K562 (cell line): ENCODE measurements around the gene MAPKAPK3. TPM values are rescaled to one million over a fixed set of nuclear protein-coding genes. Genes with fewer than 3 reads are reported as not detected.

Source experiments
- ATAC-seq: fragments of 200-7000 bp; cut with Tn5 transposase; 3 replicates; pipeline ENCODE4 v1.9.1; 2020; ENCODE audit warnings: moderate library complexity
- BruUV-seq: library from RNA; stranded (reverse); fragments of 400-500 nt; replicated peaks from 2 replicates; lab custom pipeline; 2021; lab: Mats Ljungman, UMichigan
- CTCF ChIA-PET: fragments of 300-600 bp; formaldehyde crosslinking; extraction: SDS; loops from one replicate; lab custom pipeline; 2021; ENCODE audit warnings: low intra/inter-chr PET ratio; lab: Yijun Ruan, JAX
- POLR2A ChIA-PET: fragments of 300-600, 350-650 bp; sonication (Branson Sonifier 250); formaldehyde crosslinking; extraction: SDS; loops from one replicate; lab custom pipeline; 2021; ENCODE audit warnings: antibody characterized with exemption, inconsistent platforms; lab: Yijun Ruan, JAX
- DNase-seq, 4 experiments: peaks; one replicate each; pipeline versions ENCODE4 v3.0.0 to v3.0.0-alpha.2; 2011 to 2018; ENCODE audit warnings: low spot score in 3 of 4, mixed read lengths in 3 of 4; ENCODE audit errors: extremely low read depth in 1 of 4
- FAIRE-seq: peaks from 2 replicates; lab custom pipeline; 2011; peaks lifted over from hg19 to GRCh38; lab: Jason Lieb, UNC
- H2AFZ ChIP-seq: 2 replicates; pipeline ENCODE4 v1.6.0; 2011; ENCODE audit warnings: low read depth, low read length, control low read depth, inconsistent platforms
- H3K27ac ChIP-seq: fragments of 200-600 bp; 3 replicates; pipeline ENCODE4 v1.8.0; 2011; ENCODE audit warnings: low read depth, mild to moderate bottlenecking, control low read depth, inconsistent platforms, low read length, moderate library complexity, mixed read lengths; ENCODE audit errors: extremely low read depth
- H3K27me3 ChIP-seq, 2 experiments: fragments of 300-600 bp in 1 of 2; 2 replicates in 1 of 2; 3 replicates in 1 of 2; pipeline versions ENCODE4 v1.6.0 to v1.8.0; 2011; ENCODE audit warnings: inconsistent platforms in 2 of 2, low read length in 2 of 2, mild to moderate bottlenecking in 1 of 2, mixed read lengths in 1 of 2, moderate library complexity in 1 of 2; ENCODE audit not compliant: control insufficient read depth in 2 of 2, insufficient read depth in 2 of 2
- H3K36me3 ChIP-seq: fragments of 300-600 bp; 3 replicates; pipeline ENCODE4 v1.8.0; 2011; ENCODE audit warnings: mild to moderate bottlenecking, low read length, inconsistent platforms; ENCODE audit not compliant: control insufficient read depth, insufficient read depth
- H3K4me1 ChIP-seq, 2 experiments: fragments of 200-600 bp in 1 of 2; replicated peaks in 1 of 2; 2 replicates in 1 of 2; 3 replicates in 1 of 2; pipeline versions ENCODE4 v1.5.1 to v1.8.0; 2011; ENCODE audit warnings: inconsistent platforms in 2 of 2, low read length in 2 of 2, mild to moderate bottlenecking in 1 of 2, mixed read lengths in 1 of 2, moderate library complexity in 1 of 2; ENCODE audit not compliant: control insufficient read depth in 2 of 2, insufficient read depth in 2 of 2
- H3K4me2 ChIP-seq: 2 replicates; pipeline ENCODE4 v1.6.1; 2011; ENCODE audit warnings: low read length, control low read depth, inconsistent platforms, mixed read lengths; ENCODE audit not compliant: insufficient read depth
- H3K4me3 ChIP-seq: fragments of 200-600 bp; sonication (generic), shearing (Covaris generic); 2 replicates; pipeline ENCODE4 v1.5.1; 2016; ENCODE audit warnings: control low read depth, inconsistent platforms
- H3K79me2 ChIP-seq: fragments of 200-600 bp; 3 replicates; pipeline ENCODE4 v1.8.0; 2011; ENCODE audit warnings: low read length, inconsistent platforms; ENCODE audit not compliant: control insufficient read depth, insufficient read depth
- H3K9ac ChIP-seq, 2 experiments: 2 replicates each; pipeline versions ENCODE4 v1.6.0 to v1.6.1; 2011; ENCODE audit warnings: low read depth in 2 of 2, low read length in 2 of 2, control low read depth in 1 of 2, inconsistent platforms in 1 of 2, mild to moderate bottlenecking in 1 of 2, mixed read lengths in 1 of 2; ENCODE audit not compliant: insufficient read depth in 1 of 2
- H3K9me1 ChIP-seq: one replicate; pipeline ENCODE4 v1.6.0; 2011; ENCODE audit warnings: inconsistent platforms, mild to moderate bottlenecking, low read length, moderate library complexity; ENCODE audit not compliant: control insufficient read depth, insufficient read depth
- H3K9me3 ChIP-seq: replicated peaks from 2 replicates; pipeline ENCODE4 v1.5.1; 2011; ENCODE audit warnings: low read depth, low read length, inconsistent platforms; ENCODE audit not compliant: control insufficient read depth, insufficient read depth
- H4K20me1 ChIP-seq: replicated peaks from 2 replicates; pipeline ENCODE4 v1.6.1; 2011; ENCODE audit warnings: low read length, inconsistent platforms, mixed read lengths; ENCODE audit not compliant: control insufficient read depth, insufficient read depth
- CSDE1 ChIP-seq, 2 experiments: fragments of 450-650 bp; IDR thresholded peaks; 2 replicates each; pipeline ENCODE4 v1.6.1; 2016; ENCODE audit warnings: mild to moderate bottlenecking in 1 of 2
- JUN ChIP-seq, 2 experiments: sonication (generic) in 1 of 2; formaldehyde crosslinking in 1 of 2; IDR thresholded peaks; 2 replicates each; pipeline versions ENCODE4 v1.6.1 to v1.8.0; 2012 to 2022; ENCODE audit warnings: borderline replicate concordance in 2 of 2, mild to moderate bottlenecking in 2 of 2, improper control_type of control experiment in 1 of 2, low read depth in 1 of 2, low read length in 1 of 2, missing genetic modification reagents in 1 of 2
- MAFF ChIP-seq: IDR thresholded peaks from 2 replicates; pipeline ENCODE4 v1.6.1; 2012; ENCODE audit warnings: low read length, improper control_type of control experiment
- PCBP2 ChIP-seq: fragments of 200-400 bp; formaldehyde crosslinking; IDR thresholded peaks from 2 replicates; pipeline ENCODE4 v1.6.1; 2018; ENCODE audit warnings: low read length, low read depth, mild to moderate bottlenecking, moderate library complexity; ENCODE audit not compliant: poor library complexity, severe bottlenecking
- PHF20 ChIP-seq: fragments of 450-650 bp; IDR thresholded peaks from 2 replicates; pipeline ENCODE4 v1.6.1; 2018; ENCODE audit not compliant: partially characterized antibody
- POLR3A ChIP-seq: IDR thresholded peaks from 2 replicates; pipeline ENCODE4 v1.6.1; 2011; ENCODE audit warnings: borderline replicate concordance, mild to moderate bottlenecking, moderate library complexity; ENCODE audit not compliant: insufficient read length, insufficient read depth; ENCODE audit errors: extremely low read depth
- SNRNP70 ChIP-seq: fragments of 200-400 bp; formaldehyde crosslinking; optimal IDR thresholded peaks from 2 replicates; pipeline ENCODE3; 2017; ENCODE audit warnings: low read depth, low read length
- ZNF384 ChIP-seq: IDR thresholded peaks from 2 replicates; pipeline ENCODE4 v1.6.1; 2012; ENCODE audit warnings: low read depth, low read length, improper control_type of control experiment
- ZNF512 ChIP-seq: IDR thresholded peaks from 2 replicates; pipeline ENCODE4 v1.6.1; 2016; ENCODE audit warnings: missing genetic modification characterization, missing compliant biosample characterization
- ZNF561 ChIP-seq: fragments of 450-650 bp; formaldehyde crosslinking; conservative IDR thresholded peaks from 2 replicates; pipeline ENCODE4 v1.4.0; 2020; ENCODE audit warnings: mild to moderate bottlenecking, moderate library complexity
- WGBS: fragments of 100-300 bp; shearing (Covaris generic); methylation state at CpG from one replicate; pipeline ENCODE4 v1.1.6; 2016; ENCODE audit warnings: low coverage, mixed read lengths; ENCODE audit not compliant: insufficient coverage; ENCODE audit errors: missing lambda C conversion rate; 5-methylcytosine and 5-hydroxymethylcytosine counted together
- in situ Hi-C: fragments of 300-500 bp; cut with MboI; formaldehyde crosslinking; loops from 4 replicates; pipeline ENCODE4 v1.15.0; 2018; ENCODE audit warnings: inconsistent platforms, mixed read lengths
- intact Hi-C: fragments of 100-400 bp; cut with micrococcal nuclease; formaldehyde crosslinking; loops from 2 replicates; pipeline ENCODE4 v1.14.2; 2022
- polyA plus RNA-seq, 8 experiments: library from polyadenylated mRNA; depleted of rRNA in 4 of 8; stranded (reverse) in 5 of 8; unstranded in 3 of 8; fragments of >200 nt; fragmentation: Nextera tagmentation in 2 of 8; fragmentation: Illumina TruSeq in 1 of 8; extraction: Ambion mirVana in 2 of 8; extraction: Trizol in 1 of 8; gene quantifications; 2 replicates each; pipeline versions ENCODE4 v1.2.1 to v1.2.3, GENCODE V29; 2011 to 2014; ENCODE audit warnings: inconsistent platforms in 1 of 8, missing spikeins in 1 of 8
- total RNA-seq, 7 experiments: library from RNA; depleted of rRNA in 6 of 7; stranded (reverse); fragments of >200 nt in 6 of 7; fragmentation: Illumina TruSeq in 2 of 7; extraction: Trizol in 2 of 7; gene quantifications; 2 replicates each; pipeline versions ENCODE4 v1.2.1 to v1.2.3, GENCODE V29; 2011 to 2021; ENCODE audit warnings: low replicate concordance in 1 of 7
- TF ChIP-seq, protein P1 (sequence below): fragments of 450-650 bp; IDR thresholded peaks from 2 replicates; pipeline ENCODE4 v1.6.1; 2018; ENCODE audit not compliant: partially characterized antibody
- TF ChIP-seq, protein P2 (sequence below): fragments of 150-350 bp; conservative IDR thresholded peaks from 2 replicates; pipeline ENCODE4 v1.6.1; 2014; ENCODE audit warnings: low read length

The MAPKAPK3 gene
- total and polyA plus RNA-seq, 9 of the 15 experiments (the other 6 are each of a cell fraction or from before 2014, with no cell fraction given), result 8.0 to 56.4 (median 41.2) TPM

DNA sequence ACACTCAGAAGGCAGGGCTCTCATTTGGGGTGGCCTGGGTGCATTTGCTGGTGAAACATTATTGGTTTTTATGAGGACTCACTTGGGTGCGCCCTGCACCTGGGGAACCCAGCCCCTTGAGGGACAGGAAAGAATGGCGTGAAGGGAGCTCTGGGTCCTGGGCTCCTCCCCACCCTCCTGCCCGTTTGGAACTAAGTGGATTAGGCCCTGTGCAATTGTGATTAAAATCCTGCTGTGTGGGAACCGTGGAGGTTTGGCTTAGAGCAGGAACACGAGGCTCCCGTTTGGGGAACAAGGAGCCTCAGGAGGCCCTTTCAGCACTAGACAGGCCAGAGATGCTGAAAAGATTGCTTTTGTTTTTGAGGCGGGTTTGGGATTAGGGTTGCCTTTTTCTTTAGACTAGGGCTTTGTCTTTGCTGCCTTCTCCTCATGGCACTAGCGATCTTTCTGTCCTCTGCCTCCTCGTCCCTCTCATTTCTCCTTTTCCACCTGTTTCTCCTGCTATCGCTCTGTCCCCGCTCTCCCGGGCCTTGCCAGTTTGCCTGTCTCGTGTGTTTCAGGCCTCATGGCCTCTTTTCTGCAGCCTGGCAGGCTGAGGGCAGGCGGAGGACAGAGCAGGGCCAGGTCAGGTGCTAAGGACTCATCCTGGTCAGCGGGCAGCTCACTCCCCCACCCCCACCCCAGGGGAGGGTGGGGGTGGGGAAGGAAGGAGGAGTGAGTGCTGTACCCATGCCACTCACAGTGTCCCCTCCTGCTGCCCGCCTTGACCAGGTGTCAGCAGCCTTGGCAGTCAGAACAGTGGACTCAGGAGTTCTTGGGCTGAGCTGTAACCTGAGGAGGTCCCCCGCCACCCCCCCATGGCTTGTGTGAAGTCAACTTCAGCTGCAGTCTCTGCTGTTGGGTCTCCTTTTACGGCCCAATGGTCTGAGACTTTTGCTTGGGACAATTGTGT lies 8.6 kb downstream of the MAPKAPK3 start:
- peaks cover 9% of the 10 kb centered on the region for H4K20me1 ChIP-seq
- peaks cover 21% of the 10 kb centered on the region for H3K79me2 ChIP-seq
- H3K4me3 ChIP-seq, result no peak overlapping the region
- FAIRE-seq, result no peak
- H3K9ac ChIP-seq, result no peak overlapping the region
- H3K9me1 ChIP-seq, result no peaks in the 10 kb centered on the region
- H3K36me3 ChIP-seq, result peaks cover 49% of the 10 kb centered on the region; the same call in 2 of the 3 replicates
- H3K9me3 ChIP-seq, result no peaks in the 10 kb centered on the region
- H3K4me2 ChIP-seq, result no peak overlapping the region
- in situ Hi-C loops (loop anchor here (25.0 kb wide), 1 partner anchor 1062 kb away; no protein-coding TSS in a partner anchor), intact Hi-C loops (no loop called here)
- DNase-seq, result no peak
- ChIA-PET POLR2A (interaction anchor here (0.5 to 0.7 kb wide), 3 partner anchors 9 to 198 kb away, joined by 3 to 4 read pairs (median 3); no protein-coding TSS in a partner anchor), CTCF (no interaction called here)
- no peak overlapping the region for H3K27ac ChIP-seq
- no peak overlapping the region for H2AFZ ChIP-seq
- H3K4me1 ChIP-seq, result peaks cover 0 to 4% of the 10 kb centered on the region in 2 experiments; a peak in 2 of 5 replicates
- 73% methylated on average over 14 of the region's 18 CpGs for WGBS
- ATAC-seq, result no peak
- H3K27me3 ChIP-seq, result no peaks in the 10 kb centered on the region
- TF ChIP-seq JUN (IDR thresholded peaks at IDR 0.05; ENCODE audit: borderline replicate concordance, low read depth, low read length) (no peak), JUN (CRISPR knock-in tag; IDR thresholded peaks at IDR 0.05; ENCODE audit: borderline replicate concordance) (no peak), SNRNP70 (no peak), CSDE1 (IDR thresholded peaks at IDR 0.05) (no peak), ZNF561 (no peak), PHF20 (no peak), MAFF (no peak), ZNF512 (tag) (no peak), ZNF384 (no peak), PCBP2 (no peak), POLR3A (no peak)
- TF ChIP-seq, protein P1, sequence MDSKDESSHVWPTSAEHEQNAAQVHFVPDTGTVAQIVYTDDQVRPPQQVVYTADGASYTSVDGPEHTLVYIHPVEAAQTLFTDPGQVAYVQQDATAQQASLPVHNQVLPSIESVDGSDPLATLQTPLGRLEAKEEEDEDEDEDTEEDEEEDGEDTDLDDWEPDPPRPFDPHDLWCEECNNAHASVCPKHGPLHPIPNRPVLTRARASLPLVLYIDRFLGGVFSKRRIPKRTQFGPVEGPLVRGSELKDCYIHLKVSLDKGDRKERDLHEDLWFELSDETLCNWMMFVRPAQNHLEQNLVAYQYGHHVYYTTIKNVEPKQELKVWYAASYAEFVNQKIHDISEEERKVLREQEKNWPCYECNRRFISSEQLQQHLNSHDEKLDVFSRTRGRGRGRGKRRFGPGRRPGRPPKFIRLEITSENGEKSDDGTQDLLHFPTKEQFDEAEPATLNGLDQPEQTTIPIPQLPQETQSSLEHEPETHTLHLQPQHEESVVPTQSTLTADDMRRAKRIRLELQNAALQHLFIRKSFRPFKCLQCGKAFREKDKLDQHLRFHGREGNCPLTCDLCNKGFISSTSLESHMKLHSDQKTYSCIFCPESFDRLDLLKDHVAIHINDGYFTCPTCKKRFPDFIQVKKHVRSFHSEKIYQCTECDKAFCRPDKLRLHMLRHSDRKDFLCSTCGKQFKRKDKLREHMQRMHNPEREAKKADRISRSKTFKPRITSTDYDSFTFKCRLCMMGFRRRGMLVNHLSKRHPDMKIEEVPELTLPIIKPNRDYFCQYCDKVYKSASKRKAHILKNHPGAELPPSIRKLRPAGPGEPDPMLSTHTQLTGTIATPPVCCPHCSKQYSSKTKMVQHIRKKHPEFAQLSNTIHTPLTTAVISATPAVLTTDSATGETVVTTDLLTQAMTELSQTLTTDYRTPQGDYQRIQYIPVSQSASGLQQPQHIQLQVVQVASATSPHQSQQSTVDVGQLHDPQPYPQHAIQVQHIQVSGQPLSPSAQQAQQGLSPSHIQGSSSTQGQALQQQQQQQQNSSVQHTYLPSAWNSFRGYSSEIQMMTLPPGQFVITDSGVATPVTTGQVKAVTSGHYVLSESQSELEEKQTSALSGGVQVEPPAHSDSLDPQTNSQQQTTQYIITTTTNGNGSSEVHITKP, result no peak
- TF ChIP-seq, protein P2, sequence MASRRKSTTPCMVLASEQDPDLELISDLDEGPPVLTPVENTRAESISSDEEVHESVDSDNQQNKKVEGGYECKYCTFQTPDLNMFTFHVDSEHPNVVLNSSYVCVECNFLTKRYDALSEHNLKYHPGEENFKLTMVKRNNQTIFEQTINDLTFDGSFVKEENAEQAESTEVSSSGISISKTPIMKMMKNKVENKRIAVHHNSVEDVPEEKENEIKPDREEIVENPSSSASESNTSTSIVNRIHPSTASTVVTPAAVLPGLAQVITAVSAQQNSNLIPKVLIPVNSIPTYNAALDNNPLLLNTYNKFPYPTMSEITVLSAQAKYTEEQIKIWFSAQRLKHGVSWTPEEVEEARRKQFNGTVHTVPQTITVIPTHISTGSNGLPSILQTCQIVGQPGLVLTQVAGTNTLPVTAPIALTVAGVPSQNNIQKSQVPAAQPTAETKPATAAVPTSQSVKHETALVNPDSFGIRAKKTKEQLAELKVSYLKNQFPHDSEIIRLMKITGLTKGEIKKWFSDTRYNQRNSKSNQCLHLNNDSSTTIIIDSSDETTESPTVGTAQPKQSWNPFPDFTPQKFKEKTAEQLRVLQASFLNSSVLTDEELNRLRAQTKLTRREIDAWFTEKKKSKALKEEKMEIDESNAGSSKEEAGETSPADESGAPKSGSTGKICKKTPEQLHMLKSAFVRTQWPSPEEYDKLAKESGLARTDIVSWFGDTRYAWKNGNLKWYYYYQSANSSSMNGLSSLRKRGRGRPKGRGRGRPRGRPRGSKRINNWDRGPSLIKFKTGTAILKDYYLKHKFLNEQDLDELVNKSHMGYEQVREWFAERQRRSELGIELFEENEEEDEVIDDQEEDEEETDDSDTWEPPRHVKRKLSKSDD, result no peak
- no TSS peak for BruUV-seq
